ENCODE results near the gene ESYT3. TPM values are rescaled to one million over a fixed set of nuclear protein-coding genes. Genes with fewer than 3 reads are reported as not detected.

ESYT3 gene
- total and polyA plus RNA-seq, 2 of the 8 experiments (the other 6 are each of a cell fraction or from before 2014, with no cell fraction given): 4.4 to 7.3 TPM

GRCh38 chr3:138389841-138390581 lies 44.4 kb upstream of the ESYT3 start:
- no peak overlapping the region for H2BK120ac ChIP-seq (replicated peaks; ENCODE audit: low read depth, low read length)
- no peak overlapping the region for H2AK5ac ChIP-seq (ENCODE audit: low read depth, low read length)
- H4K20me1 ChIP-seq (replicated peaks in 1 of 2; ENCODE audit: control insufficient read depth in 1 of 2, insufficient read depth in 2 of 2, low read length in 2 of 2): no peaks in the 10 kb centered on the region
- TF ChIP-seq KDM4A (IDR thresholded peaks at IDR 0.05; ENCODE audit: low read depth, low read length, severe bottlenecking) (no peak), RBBP5 (IDR thresholded peaks at IDR 0.05; ENCODE audit: borderline replicate concordance, low read depth, low read length) (no peak), CEBPB (IDR thresholded peaks at IDR 0.05; ENCODE audit: low read depth, low read length) (no peak), ATF3 (IDR thresholded peaks at IDR 0.05; ENCODE audit: insufficient read depth, low read depth, low read length) (no peak), RXRA (IDR thresholded peaks at IDR 0.05; ENCODE audit: insufficient read depth, low read depth, low read length) (no peak), HDAC2 (IDR thresholded peaks at IDR 0.05; ENCODE audit: borderline replicate concordance in 1 of 2, low read depth in 2 of 2, low read length in 2 of 2) (no peak)
- H3K23me2 ChIP-seq (ENCODE audit: low read depth, low read length): no peaks in the 10 kb centered on the region
- H3K27me3 ChIP-seq (replicated peaks in 1 of 4; ENCODE audit: control insufficient read depth in 3 of 4, extremely low read depth in 1 of 4, insufficient read depth in 3 of 4, low read length in 3 of 4): no peaks in the 10 kb centered on the region
- 91% methylated on average over 9 of the region's 9 CpGs; no CpG with 5 or more reads in 1 of the 2 experiments for WGBS, 2 experiments (ENCODE audit: extremely low coverage in 1 of 2, insufficient coverage in 1 of 2, insufficient read length in 1 of 2, insufficient replicate concordance in 2 of 2, low coverage in 1 of 2, low lambda C conversion rate in 2 of 2, missing lambda C conversion rate in 1 of 2)
- no peak overlapping the region for H2BK20ac ChIP-seq (ENCODE audit: low read length)
- no peak overlapping the region for H3K27ac ChIP-seq (ENCODE audit: low read depth, low read length)
- peak overlapping the region; percentile 47 for H3K4ac ChIP-seq (replicated peaks; ENCODE audit: insufficient read length, low read depth, low read length)
- no peak overlapping the region for H3K56ac ChIP-seq (replicated peaks; ENCODE audit: insufficient read length, low read depth, low read length)
- no peak overlapping the region for H3K4me3 ChIP-seq (ENCODE audit: extremely low read depth in 1 of 4, insufficient read depth in 2 of 4, low read depth in 3 of 4, low read length in 4 of 4)
- H3K79me1 ChIP-seq (ENCODE audit: low read depth, low read length): no peaks in the 10 kb centered on the region
- ChIA-PET POLR2A (ENCODE audit: partially characterized antibody) (interaction anchor here (1.8 kb wide), 1 partner anchor 10 kb away, joined by 5 read pairs; no protein-coding TSS in a partner anchor), CTCF (ENCODE audit: partially characterized antibody) (interaction anchor here (0.7 to 2.4 kb wide), 6 partner anchors 14 to 338 kb away, joined by 3 to 7 read pairs (median 4); no protein-coding TSS in a partner anchor)
- no peaks in the 10 kb centered on the region for H3K79me2 ChIP-seq (ENCODE audit: control insufficient read depth in 1 of 2, insufficient read depth in 2 of 2, low read length in 2 of 2)
- peak overlapping the region; percentile 50; the same call in 1 of the 2 replicates for H2BK12ac ChIP-seq (ENCODE audit: low read depth, low read length)
- H4K5ac ChIP-seq (ENCODE audit: insufficient read length, low read depth, low read length): no peak overlapping the region
- no peak overlapping the region for H3K9ac ChIP-seq (replicated peaks in 1 of 4; ENCODE audit: extremely low read depth in 1 of 4, low read depth in 3 of 4, low read length in 3 of 4)
- H3K4me2 ChIP-seq (ENCODE audit: insufficient read depth in 1 of 2, low read depth in 2 of 2, low read length in 2 of 2): no peak overlapping the region
- no peak overlapping the region for H3K14ac ChIP-seq (ENCODE audit: insufficient read length)
- no peak overlapping the region for H3K18ac ChIP-seq (ENCODE audit: extremely low read depth, low read length)
- H2AFZ ChIP-seq (ENCODE audit: low read length): no peak overlapping the region
- H3K9me3 ChIP-seq (ENCODE audit: insufficient read depth in 2 of 2, low read depth in 1 of 2, low read length in 1 of 2): no peaks in the 10 kb centered on the region
- FAIRE-seq (no peak), DNase-seq (ENCODE audit: low read depth in 1 of 2, low spot score in 2 of 2) (no peak)
- H3K4me1 ChIP-seq (replicated peaks in 1 of 4; ENCODE audit: control insufficient read depth in 3 of 4, insufficient read depth in 4 of 4, low read length in 3 of 4): peaks cover 0 to 4% (median 0%) of the 10 kb centered on the region in 4 experiments; a peak in 1 of 7 replicates
- no peak overlapping the region; the same call in 1 of the 2 replicates for H2BK15ac ChIP-seq (ENCODE audit: low read length)
- H3K23ac ChIP-seq (ENCODE audit: insufficient read length): no peak overlapping the region
- H3K36me3 ChIP-seq (ENCODE audit: control insufficient read depth in 2 of 4, insufficient read depth in 4 of 4, low read length in 3 of 4): no peaks in the 10 kb centered on the region
- H4K91ac ChIP-seq (replicated peaks; ENCODE audit: insufficient read length, low read length): no peak overlapping the region
- no peak overlapping the region for H4K8ac ChIP-seq (ENCODE audit: extremely low read depth, insufficient read depth, low read length)
- H2BK5ac ChIP-seq (ENCODE audit: low read depth, low read length): no peak overlapping the region; the same call in 1 of the 2 replicates

All from H1 (cell line).